Uterus (tissue), 4 donors: Measurements from ENCODE around the gene ZFP14. TPM values are rescaled to one million over a fixed set of nuclear protein-coding genes. Genes with fewer than 3 reads are reported as not detected.

Source experiments
- DNase-seq, 2 donors: peaks; one replicate each; pipeline ENCODE4 v3.0.0-alpha.2; 2019 to 2020
- H3K27ac ChIP-seq, 2 donors: fragments of 200-600 bp; sonication (generic); 1 replicate in 1 of 2; 2 replicates in 1 of 2; pipeline ENCODE4 v1.5.1; 2016 to 2018
- H3K27me3 ChIP-seq, 2 donors: fragments of 200-600 bp; sonication (generic); one replicate each; pipeline ENCODE4 v1.5.1; 2018 to 2019; ENCODE audit warnings: control low read depth in 1 of 2
- H3K36me3 ChIP-seq, 2 donors: fragments of 200-600 bp; sonication (generic); one replicate each; pipeline ENCODE4 v1.5.1; 2019; ENCODE audit warnings: control low read depth in 1 of 2
- H3K4me1 ChIP-seq, 2 donors: fragments of 200-600 bp; sonication (generic); one replicate each; pipeline ENCODE4 v1.5.1; 2018 to 2019; ENCODE audit warnings: control low read depth in 1 of 2
- H3K4me3 ChIP-seq, 2 donors: fragments of 200-600 bp; sonication (generic); 1 replicate in 1 of 2; 2 replicates in 1 of 2; pipeline ENCODE4 v1.5.1; 2018 to 2019; ENCODE audit warnings: mild to moderate bottlenecking in 1 of 2
- H3K9me3 ChIP-seq, 2 donors: fragments of 200-600 bp; sonication (generic); one replicate each; pipeline ENCODE4 v1.5.1; 2019; ENCODE audit warnings: control low read depth in 1 of 2
- POLR2A ChIP-seq, 2 donors: fragments of 450-650 bp; IDR thresholded peaks; one replicate each; pipeline ENCODE4 v1.6.1; 2016; ENCODE audit warnings: antibody characterized with exemption in 2 of 2, mild to moderate bottlenecking in 1 of 2, moderate library complexity in 1 of 2
- intact Hi-C: fragments of 100-400 bp; cut with DNase I; formaldehyde crosslinking; loops from one replicate; pipeline ENCODE4 v1.15.1; 2023; ENCODE audit warnings: low total_unique reads
- total RNA-seq, 4 donors: library from RNA; depleted of rRNA in 3 of 4; stranded (reverse); fragments of >200 nt in 3 of 4; gene quantifications; one replicate each; pipeline versions ENCODE4 v1.1.0 to v1.2.4, GENCODE V29; 2014 to 2023
- TF ChIP-seq, protein P1 (sequence below), 4 experiments: fragments of 200-600 bp in 2 of 4; fragments of 450-650 bp in 2 of 4; sonication (generic) in 2 of 4; IDR thresholded peaks; one replicate each; pipeline ENCODE4 v1.5.1; 2016 to 2019; ENCODE audit warnings: antibody characterized with exemption in 4 of 4, mild to moderate bottlenecking in 2 of 4, moderate library complexity in 1 of 4
- donor health status: DM: yes; HTN: yes; CAD: no.

Gene ZFP14
- total RNA-seq, 4 donors from 2014 or later, result 3.3 to 28.7 (median 9.0) TPM

DNA sequence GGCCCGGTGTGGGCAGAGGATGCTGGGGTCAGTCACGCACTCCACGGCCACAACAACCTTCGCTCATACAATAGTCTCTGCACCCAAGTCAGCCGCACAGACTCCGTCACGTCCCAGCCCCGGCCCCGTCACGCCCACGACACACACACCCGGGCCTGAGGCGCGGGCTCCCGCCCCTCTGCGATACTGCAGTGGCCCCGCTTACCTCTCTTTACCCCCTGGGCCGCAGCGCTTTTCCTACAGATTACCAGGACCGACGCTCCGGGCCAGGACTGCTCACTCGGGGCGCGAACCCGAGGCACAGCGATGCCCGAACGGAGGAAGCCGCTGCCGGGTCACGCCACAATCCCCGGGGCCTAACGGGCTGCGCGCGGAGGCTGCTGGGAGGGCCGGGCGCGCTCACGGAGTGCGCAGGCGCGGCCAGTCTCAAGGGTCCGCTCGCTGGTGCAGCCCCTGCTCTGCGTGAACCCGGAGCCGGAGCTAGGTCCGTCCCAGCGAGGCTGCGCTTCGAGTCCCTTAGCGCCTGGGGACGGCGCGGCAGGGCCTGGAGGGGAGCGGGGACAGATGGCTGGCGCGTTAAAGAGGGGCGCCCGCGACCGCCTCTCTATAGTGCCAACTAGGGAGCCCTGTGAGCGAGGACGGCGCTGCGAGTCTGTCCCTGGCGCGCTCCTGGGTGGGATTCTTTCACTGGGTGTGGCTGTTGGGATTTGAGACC is 39.4 kb upstream of the ZFP14 start, which contains the start of gene ZFP82:
TSS of gene ZFP82 (minus strand) at position 358 of the 715 bp plus-strand sequence. CDS start 8,855 bp downstream, outside the sequence.
- Histone ChIP-seq H3K4me3 (peak within 1 kb of the TSS; percentile 61 to 86), H3K27me3 (no peaks in the 10 kb centered on the region), H3K4me1 (peaks cover 0 to 5% of the 10 kb centered on the region in 2 donors), H3K27ac (peak within 1 kb of the TSS; percentile 84 to 93), H3K36me3 (no peaks in the 10 kb centered on the region), H3K9me3 (no peaks in the 10 kb centered on the region)
- DNase-seq, result peak; percentile 65 to 77
- intact Hi-C loops, result no loop called here
- TF ChIP-seq, protein P1, sequence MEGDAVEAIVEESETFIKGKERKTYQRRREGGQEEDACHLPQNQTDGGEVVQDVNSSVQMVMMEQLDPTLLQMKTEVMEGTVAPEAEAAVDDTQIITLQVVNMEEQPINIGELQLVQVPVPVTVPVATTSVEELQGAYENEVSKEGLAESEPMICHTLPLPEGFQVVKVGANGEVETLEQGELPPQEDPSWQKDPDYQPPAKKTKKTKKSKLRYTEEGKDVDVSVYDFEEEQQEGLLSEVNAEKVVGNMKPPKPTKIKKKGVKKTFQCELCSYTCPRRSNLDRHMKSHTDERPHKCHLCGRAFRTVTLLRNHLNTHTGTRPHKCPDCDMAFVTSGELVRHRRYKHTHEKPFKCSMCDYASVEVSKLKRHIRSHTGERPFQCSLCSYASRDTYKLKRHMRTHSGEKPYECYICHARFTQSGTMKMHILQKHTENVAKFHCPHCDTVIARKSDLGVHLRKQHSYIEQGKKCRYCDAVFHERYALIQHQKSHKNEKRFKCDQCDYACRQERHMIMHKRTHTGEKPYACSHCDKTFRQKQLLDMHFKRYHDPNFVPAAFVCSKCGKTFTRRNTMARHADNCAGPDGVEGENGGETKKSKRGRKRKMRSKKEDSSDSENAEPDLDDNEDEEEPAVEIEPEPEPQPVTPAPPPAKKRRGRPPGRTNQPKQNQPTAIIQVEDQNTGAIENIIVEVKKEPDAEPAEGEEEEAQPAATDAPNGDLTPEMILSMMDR (IDR thresholded peaks at IDR 0.05), result peak in 1 of 4 experiments; percentile 12
- peak; percentile 25 to 41 for TF ChIP-seq POLR2A (IDR thresholded peaks at IDR 0.05)

DNA sequence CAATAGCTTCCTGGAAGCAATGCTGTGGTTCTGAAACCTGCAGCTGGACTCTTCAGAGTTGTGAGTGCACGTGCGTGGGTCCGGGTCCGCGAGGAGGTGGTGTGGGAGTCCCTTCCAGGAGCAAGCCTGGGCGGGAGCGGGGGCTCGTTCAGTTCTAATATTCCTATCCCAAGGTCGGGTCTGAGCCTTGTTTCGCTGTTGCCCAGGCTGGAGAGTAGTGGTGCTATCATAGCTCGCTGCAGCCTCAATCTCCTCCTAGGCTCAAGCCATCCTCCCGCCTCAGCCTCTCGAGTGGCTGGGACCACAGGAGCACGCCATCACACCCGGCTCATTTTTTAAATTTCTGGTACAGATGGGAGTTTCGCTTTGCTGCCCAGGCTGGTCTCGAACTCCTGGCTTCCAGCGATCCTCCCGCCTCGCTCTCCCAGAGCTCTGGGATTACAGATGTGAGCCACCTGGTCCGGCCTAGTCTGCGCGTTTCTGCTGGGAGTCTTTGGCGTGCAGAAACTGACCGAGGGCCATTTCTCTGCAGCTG is 38.8 kb upstream of the ZFP14 start:
- Histone ChIP-seq H3K27ac (peak overlapping the region; percentile 84 to 93), H3K4me3 (peak overlapping the region; percentile 61 to 86), H3K9me3 (no peaks in the 10 kb centered on the region), H3K36me3 (no peaks in the 10 kb centered on the region), H3K27me3 (no peaks in the 10 kb centered on the region), H3K4me1 (peaks cover 0 to 5% of the 10 kb centered on the region in 2 donors)
- intact Hi-C loops, result no loop called here
- TF ChIP-seq, protein P1 (IDR thresholded peaks at IDR 0.05), result no peak
- TF ChIP-seq POLR2A (IDR thresholded peaks at IDR 0.05), result no peak
- no peak for DNase-seq

DNA sequence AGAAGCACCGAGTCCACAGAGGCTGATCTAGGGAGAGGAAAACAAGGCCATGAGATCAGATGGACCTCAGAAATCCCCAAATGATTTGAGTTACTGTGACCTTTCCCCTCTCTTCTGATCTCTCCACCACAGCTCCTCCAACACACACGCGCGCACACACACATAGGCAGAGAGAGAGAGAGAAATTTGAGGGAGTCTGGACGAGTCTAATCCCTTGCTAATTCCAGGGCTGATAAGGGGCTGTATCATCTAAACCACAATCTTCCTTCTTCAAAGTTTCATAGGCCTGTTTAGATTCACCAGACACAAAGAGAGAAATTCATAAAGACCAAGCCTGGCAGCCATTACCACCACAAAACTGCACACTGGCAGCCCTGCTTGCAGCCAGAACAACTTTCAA is 30.8 kb upstream of the ZFP14 start:
- no peak overlapping the region for H3K4me3 ChIP-seq
- no peak overlapping the region for H3K27ac ChIP-seq
- TF ChIP-seq, protein P1 (IDR thresholded peaks at IDR 0.05), result no peak
- TF ChIP-seq POLR2A (IDR thresholded peaks at IDR 0.05), result no peak
- no peaks in the 10 kb centered on the region for H3K36me3 ChIP-seq
- intact Hi-C loops, result no loop called here
- no peak for DNase-seq
- no peaks in the 10 kb centered on the region for H3K27me3 ChIP-seq
- no peaks in the 10 kb centered on the region for H3K4me1 ChIP-seq
- no peaks in the 10 kb centered on the region for H3K9me3 ChIP-seq

DNA sequence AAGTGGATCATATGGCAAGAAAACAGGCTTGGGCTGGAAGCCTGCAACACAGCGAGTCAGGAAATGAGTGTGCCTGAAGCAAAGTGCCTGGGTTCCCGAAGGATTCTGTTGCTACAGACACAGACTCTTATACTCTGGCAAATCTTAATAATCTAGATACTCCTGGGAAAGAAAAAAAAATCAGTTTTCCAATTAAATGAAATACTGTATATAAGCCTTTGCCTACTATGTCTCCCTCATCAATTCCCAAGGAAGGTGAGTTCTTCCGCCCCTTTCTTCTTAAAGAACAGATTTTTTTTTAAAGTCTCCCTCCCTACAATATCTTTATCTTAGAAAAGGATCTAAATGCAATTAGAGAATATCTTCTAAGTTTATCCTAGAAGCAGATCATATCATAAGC is 29.1 kb upstream of the ZFP14 start:
- no peaks in the 10 kb centered on the region for H3K36me3 ChIP-seq
- H3K27ac ChIP-seq, result no peak overlapping the region
- no peaks in the 10 kb centered on the region for H3K4me1 ChIP-seq
- no peak for DNase-seq
- TF ChIP-seq, protein P1 (IDR thresholded peaks at IDR 0.05), result no peak
- no peak for TF ChIP-seq POLR2A (IDR thresholded peaks at IDR 0.05)
- intact Hi-C loops, result no loop called here
- no peaks in the 10 kb centered on the region for H3K9me3 ChIP-seq
- H3K27me3 ChIP-seq, result no peaks in the 10 kb centered on the region
- no peak overlapping the region for H3K4me3 ChIP-seq

DNA sequence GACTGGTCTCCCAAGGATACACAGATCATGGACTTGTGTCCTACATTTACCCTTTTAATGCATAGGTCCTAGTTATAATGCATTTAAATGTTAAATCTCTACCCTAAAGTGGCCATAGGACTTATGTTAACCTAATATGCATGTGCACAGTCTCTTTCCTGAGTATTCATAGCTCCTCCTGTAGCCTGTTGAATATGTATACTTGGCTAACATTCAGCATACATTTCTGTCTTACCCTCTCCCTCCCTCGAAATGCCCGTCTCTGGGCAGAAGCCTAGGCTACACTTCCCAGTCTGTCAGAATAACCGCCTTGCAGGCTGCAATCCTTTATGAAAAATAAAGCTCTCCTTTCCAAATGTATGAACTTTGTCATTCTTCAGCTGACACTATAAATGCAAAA is 25.5 kb upstream of the ZFP14 start:
- no peaks in the 10 kb centered on the region for H3K4me1 ChIP-seq
- no peaks in the 10 kb centered on the region for H3K27me3 ChIP-seq
- no peak for DNase-seq
- intact Hi-C loops, result no loop called here
- TF ChIP-seq, protein P1 (IDR thresholded peaks at IDR 0.05), result no peak
- no peak for TF ChIP-seq POLR2A (IDR thresholded peaks at IDR 0.05)
- peaks cover 0 to 3% of the 10 kb centered on the region in 2 donors for H3K36me3 ChIP-seq
- H3K9me3 ChIP-seq, result no peaks in the 10 kb centered on the region
- H3K27ac ChIP-seq, result no peak overlapping the region
- H3K4me3 ChIP-seq, result no peak overlapping the region
